Choroid plexus epithelial cell (primary cell): ENCODE measurements around the gene ANKRD24.
A peak's percentile ranks its signal among the peaks of the same experiment; 100 is the strongest.
"Not testable (repeated sequence)": the region's sequence is repeated elsewhere in the genome, so short reads cannot be mapped to it uniquely, and the experiment has no call there.

ENCODE experiments used
- DNase-seq: peaks from one replicate; pipeline ENCODE4 v3.0.0-alpha.2; 2010; ENCODE audit warnings: low read depth
- H3K4me3 ChIP-seq: 2 replicates; pipeline ENCODE4 v1.5.1; 2011; ENCODE audit warnings: low read depth, mild to moderate bottlenecking, control low read depth, low read length, moderate library complexity
- TF ChIP-seq, protein P1 (sequence below): conservative IDR thresholded peaks from 2 replicates; pipeline ENCODE4 v1.5.1; 2011; ENCODE audit warnings: low read depth, mild to moderate bottlenecking, control low read depth, inconsistent platforms, low read length, moderate library complexity

Gene ANKRD24

DNA sequence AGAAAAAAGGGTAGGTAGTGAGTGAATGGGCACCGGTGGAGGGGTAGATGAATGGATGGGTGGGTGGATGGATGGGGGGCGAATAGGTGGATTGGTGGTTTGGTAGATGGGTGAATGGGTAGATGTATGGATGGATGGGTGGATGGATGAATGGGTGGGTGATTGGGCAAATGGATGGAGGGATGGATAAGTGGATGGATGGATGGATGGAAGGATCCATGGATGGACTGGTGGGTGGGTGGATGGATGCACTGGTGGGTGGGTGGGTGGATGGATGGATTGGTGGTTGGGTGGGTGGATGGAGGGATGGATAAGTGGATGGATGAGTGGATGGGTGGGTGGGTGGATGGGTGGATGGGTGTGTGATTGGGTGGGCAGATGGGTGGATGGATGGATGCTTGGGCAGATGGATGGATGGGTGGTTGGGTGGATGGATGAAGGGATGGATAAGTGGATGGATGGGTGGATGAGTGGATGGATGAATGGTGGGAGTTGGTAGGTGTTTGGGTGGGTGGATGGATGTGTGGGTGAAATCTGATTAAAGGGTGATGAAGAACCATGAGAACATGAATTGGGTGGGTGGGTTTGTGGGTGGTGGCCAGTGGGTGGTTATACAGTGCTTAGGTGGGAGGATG, 2.3 kb downstream of the ANKRD24 start:
- no peak for DNase-seq
- TF ChIP-seq, protein P1, sequence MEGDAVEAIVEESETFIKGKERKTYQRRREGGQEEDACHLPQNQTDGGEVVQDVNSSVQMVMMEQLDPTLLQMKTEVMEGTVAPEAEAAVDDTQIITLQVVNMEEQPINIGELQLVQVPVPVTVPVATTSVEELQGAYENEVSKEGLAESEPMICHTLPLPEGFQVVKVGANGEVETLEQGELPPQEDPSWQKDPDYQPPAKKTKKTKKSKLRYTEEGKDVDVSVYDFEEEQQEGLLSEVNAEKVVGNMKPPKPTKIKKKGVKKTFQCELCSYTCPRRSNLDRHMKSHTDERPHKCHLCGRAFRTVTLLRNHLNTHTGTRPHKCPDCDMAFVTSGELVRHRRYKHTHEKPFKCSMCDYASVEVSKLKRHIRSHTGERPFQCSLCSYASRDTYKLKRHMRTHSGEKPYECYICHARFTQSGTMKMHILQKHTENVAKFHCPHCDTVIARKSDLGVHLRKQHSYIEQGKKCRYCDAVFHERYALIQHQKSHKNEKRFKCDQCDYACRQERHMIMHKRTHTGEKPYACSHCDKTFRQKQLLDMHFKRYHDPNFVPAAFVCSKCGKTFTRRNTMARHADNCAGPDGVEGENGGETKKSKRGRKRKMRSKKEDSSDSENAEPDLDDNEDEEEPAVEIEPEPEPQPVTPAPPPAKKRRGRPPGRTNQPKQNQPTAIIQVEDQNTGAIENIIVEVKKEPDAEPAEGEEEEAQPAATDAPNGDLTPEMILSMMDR = no peak
- no peak overlapping the region for H3K4me3 ChIP-seq

DNA sequence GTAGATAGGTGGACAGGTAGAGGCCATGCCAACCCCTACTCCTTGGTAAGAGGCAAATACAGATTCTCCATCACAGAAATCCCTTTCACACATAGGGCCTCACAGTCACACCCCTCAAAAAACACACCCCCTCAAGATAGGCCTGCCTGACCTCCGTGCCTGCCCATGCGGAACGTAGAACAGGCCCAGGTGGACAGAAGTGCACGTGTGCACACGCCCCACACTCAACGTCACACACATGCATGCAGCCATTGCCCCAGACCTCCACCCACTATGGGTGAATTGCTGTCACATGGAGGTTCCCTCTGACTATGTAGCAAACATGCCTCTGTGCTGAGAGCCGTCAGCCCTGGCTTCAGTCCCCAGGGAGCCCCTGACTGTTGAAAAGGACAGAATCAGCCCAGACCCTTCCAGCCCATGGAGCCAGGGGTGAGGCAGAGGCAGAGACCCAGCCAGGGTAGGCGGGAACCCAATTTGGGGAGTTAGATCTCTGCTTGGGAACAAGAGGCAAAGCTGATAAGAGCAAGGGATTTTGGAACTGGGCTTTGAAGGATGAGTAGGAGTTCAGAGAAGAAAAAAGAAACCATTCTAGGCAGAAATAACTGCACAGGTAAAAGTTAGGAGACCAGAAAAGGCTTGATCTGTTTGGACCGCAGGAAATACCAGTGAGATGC, 3.1 kb downstream of the ANKRD24 start:
- no peak overlapping the region for H3K4me3 ChIP-seq
- DNase-seq = no peak
- TF ChIP-seq, protein P1 = no peak

GRCh38 chr19:4186087-4186993, 3.9 kb downstream of the ANKRD24 start:
- H3K4me3 ChIP-seq = no peak overlapping the region
- DNase-seq = peak; percentile 77
- TF ChIP-seq, protein P1 = peak; percentile 90

DNA sequence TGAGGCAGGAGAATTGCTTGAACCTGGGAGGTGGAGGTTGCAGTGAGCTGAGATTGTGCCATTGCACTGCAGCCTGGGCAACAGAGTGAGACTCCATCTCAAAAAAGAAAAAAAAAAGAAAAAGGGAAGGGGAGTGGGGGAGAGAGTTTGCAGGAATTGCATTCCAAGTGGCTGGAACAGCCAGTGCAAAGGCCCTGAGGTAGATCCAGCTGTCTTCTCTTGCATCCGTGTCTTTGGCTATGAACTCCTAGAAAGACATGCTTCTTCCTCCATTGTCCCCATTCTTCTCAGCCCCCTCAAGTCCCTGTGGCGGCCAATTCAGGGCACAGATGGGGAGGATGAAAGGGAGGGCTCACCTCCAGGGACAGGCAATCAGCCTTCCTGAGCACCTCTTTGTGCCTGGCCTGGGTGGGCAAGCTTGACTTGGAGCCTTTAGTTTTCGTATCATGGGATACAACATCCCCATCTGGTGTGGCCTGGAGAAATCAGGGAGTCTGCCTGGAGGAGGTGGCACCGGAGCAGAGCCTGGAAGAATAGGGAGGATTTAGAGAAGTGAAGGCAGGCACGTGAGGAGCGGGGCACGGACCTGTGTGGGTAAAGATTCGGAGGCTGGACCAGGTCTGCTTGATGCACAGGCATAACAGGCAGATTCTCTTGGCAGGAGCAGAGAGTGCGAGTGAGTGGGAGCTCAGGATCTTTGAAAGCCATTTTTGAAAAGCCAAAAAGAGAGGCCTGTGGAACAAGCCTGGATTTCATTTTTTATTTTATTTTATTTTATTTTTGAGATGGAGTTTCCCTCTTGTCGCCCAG, 5.0 kb downstream of the ANKRD24 start:
- TF ChIP-seq, protein P1 = no peak
- H3K4me3 ChIP-seq = no peak overlapping the region
- no peak for DNase-seq

GRCh38 chr19:4189641-4190040, 7.2 kb downstream of the ANKRD24 start:
- H3K4me3 ChIP-seq = no peak overlapping the region
- TF ChIP-seq, protein P1 = no peak
- no peak for DNase-seq

DNA sequence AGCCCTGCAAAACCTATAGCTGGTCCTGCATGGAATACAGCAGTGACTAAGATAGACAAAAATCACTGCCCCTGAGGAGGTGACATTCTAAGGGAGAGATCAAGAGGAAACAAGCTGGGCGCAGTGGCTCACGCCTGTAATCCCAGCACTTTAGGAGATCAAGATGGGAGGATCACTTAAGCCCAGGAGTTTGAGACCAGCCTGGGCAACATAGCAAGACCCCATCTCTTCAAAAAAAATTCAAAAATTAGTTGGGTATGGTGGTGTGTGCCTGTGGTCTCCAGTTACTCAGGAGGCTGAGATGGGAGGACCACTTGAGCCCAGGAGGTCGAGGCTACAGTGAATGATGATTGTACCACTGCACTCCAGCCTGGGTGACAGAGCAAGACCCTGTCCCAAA, 10.0 kb downstream of the ANKRD24 start:
- not testable (repeated sequence) for H3K4me3 ChIP-seq, DNase-seq

- DNase-seq = no peak
- H3K4me3 ChIP-seq = no peak overlapping the region
- TF ChIP-seq, protein P1 = no peak
Measured at GRCh38 chr19:4194353-4194752, 11.9 kb downstream of the ANKRD24 start.
